GM19467 (cell line): Measurements from ENCODE around the gene USP33.
A peak's percentile ranks its signal among the peaks of the same experiment; 100 is the strongest.
"Not testable (repeated sequence)": the region's sequence is repeated elsewhere in the genome, so short reads cannot be mapped to it uniquely, and the experiment has no call there.

Source experiments
- ATAC-seq: cut with Tn5 transposase; IDR thresholded peaks from one replicate; pipeline ENCODE4 v1.9.1; 2021; ENCODE audit warnings: mild to moderate bottlenecking, moderate library complexity; ENCODE audit not compliant: unreplicated experiment

USP33 gene

GRCh38 chr1:77759071-77760028 lies at the start of gene USP33:
USP33 (minus strand) TSS chr1:77759852; CDS start chr1:77741697, 18,155 bp downstream.
- peak; percentile 98 for ATAC-seq

DNA sequence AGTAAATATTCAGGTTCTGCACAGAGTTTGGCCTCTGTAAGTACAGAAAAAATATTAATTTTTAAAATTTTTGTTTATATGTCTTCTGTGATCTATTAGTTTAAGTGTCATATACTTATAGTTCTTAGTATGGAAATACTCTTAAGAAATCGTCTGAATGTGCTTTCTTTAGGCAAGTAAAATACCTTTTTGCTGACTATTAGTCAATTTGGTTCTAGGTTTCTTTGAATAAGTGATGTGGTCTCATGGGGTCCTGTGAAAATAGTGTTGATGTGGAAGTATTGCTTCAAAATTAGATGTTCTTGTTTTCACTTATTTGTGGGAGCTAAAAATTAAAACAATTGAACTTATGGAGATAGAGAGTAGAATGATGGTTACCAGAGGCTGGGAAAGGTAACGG lies 43.7 kb upstream of the USP33 start:
- ATAC-seq = no peak

GRCh38 chr1:77802026-77802425 lies 42.4 kb upstream of the USP33 start:
- no peak for ATAC-seq

- no peak for ATAC-seq
Measured at GRCh38 chr1:77797991-77798390, 38.3 kb upstream of the USP33 start.

GRCh38 chr1:77796695-77797405 lies 37.2 kb upstream of the USP33 start:
- no peak for ATAC-seq

GRCh38 chr1:77794550-77794949 lies 34.9 kb upstream of the USP33 start:
- no peak for ATAC-seq

- ATAC-seq = not testable (repeated sequence)
Measured at GRCh38 chr1:77786093-77786741, 26.6 kb upstream of the USP33 start.

GRCh38 chr1:77783141-77783540 lies 23.5 kb upstream of the USP33 start:
- ATAC-seq = no peak

DNA sequence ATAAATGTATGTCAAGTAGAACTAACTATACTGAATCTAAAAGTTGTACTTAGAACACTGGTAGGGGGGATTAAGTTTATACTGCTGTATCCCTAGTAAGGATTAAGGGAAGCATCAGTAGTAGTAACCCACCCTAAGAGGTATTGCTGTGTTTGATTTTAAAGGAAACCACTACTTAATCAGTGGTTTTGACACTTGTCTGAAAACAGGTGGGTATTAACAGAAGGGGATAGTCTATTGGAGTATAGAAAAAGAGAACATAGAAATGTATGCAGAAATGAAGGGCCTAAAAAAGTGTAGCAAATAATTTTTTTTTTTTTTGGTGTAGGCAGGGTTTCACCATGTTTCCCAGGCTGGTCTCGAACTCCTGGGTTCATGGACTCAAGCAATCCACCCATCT lies 22.0 kb upstream of the USP33 start:
- no peak for ATAC-seq

- peak; percentile 92 for ATAC-seq
Measured at GRCh38 chr1:77779529-77780281, 20.1 kb upstream of the USP33 start, which contains the start of gene MIGA1. MIGA1 (plus strand) TSS chr1:77779649; CDS start chr1:77783253, 3,604 bp downstream.

GRCh38 chr1:77776007-77776700 lies 16.5 kb upstream of the USP33 start:
- no peak for ATAC-seq

DNA sequence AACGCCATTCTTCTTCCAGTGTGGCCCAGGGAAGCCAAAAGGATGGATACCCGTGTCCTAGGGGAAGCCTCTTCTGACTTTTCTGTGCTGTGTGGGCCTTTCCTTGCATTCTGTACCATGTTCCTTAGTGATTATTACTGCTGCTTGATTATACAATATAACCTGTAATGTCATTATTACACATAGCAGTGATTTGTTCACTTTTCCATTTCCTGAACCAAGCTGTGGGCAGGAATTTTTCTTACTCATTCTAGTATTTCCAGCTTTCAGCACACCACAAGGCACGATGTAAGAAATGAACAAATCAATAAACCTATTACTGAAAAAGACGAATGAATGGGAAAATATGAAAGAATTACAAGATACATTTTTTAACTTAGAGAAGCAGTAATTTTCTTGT lies 8.4 kb upstream of the USP33 start:
- no peak for ATAC-seq

- no peak for ATAC-seq
Measured at GRCh38 chr1:77762072-77762476, 2.4 kb upstream of the USP33 start.

DNA sequence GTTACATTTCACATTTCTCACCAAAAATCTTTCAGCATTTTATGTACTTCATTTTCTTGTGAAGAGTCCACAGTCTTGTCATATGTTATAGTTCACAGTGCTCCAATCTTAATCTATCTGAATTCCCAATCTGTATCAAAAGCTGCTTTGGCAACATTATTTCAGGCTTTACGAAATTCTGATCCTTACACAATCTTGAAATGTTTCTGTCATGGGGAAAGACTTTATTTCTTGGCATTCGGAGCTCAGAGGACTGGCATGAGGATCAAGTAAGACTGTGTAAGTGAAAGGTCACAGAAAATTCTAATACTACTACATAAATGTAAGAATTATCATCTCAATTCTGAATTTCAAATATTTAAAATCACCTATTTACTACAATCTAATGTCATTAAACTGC lies 2.0 kb downstream of the USP33 start:
- ATAC-seq = no peak

- no peak for ATAC-seq
Measured at GRCh38 chr1:77757066-77757584, 2.5 kb downstream of the USP33 start.

DNA sequence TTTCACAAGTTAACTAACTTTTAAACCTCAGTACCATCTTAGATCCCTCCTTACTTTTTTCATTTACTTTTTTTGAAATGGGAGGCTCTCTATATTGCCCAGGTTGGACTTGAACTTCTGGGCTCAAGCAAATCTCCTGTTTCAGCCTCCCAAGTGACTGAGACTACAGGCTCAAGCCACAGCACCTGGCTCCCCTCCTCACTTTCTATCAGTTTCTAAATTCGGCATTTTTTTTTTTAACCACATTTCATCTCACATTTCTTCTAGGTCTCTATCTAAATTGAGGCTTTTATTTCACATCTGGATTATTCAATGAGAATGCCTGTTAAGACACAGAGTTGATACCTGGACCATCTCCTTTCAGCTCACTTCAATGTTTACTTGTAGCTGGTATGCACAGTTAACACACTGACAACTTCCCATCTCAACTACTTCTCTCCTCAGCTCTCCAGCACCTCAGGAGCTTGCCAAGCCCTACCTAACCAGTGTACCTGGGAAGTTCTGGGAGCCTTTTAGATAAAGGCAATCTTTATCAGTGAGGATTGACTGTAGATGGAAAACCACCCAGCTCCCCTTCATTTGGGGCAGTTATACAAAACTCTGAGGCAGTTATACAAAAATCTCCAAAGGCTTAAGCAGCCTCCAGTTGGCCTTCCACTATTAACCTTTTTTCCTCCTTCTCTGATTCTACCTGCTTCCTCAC lies 3.4 kb downstream of the USP33 start:
- no peak for ATAC-seq

- not testable (repeated sequence) for ATAC-seq
Measured at GRCh38 chr1:77749489-77749888, 10.2 kb downstream of the USP33 start.

DNA sequence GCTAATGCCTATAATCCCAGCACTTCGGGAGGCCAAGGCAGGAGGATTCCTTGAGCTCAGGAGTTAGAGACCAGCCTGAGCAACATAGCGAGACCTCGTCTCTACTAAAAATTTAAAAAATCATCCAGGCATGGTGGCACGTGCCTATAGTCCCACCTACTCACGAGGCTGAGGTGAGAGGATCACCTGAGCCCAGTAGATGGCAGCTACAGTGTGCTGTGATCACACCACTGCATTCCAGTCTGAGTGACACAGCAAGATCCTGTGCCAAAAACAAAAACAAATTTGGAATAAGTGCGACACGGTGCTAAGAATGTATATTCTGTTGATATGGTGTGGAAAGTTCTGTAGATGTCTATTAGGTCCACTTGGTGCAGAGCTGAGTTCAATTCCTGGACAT lies 15.1 kb downstream of the USP33 start:
- no peak for ATAC-seq

DNA sequence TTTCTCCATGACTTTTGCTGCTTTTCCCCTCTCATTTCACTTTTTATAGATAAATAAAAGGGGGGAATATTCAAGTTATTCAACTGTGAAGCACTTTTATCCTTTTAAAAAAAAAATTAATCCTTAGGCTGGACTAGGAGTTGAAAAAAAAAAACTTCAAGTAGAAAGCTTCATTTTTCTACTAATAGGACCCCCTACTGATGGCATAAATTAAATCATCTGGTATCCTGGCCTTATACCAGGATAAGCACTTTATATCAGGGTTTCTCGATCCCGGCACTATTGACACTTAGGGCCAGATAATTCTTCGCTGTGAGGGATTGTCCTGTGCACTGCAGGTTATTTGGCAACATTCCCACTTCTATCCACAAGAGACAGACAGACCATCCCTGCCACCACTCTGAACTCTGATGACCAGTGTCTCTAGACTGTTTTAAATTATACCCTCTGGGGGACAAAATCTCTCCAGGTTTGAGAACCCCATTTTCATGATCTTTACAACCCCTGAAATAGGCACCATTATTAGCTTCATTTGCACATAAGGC lies 17.6 kb downstream of the USP33 start:
- ATAC-seq = no peak
